Measurements from ENCODE around the gene GORAB. TPM values are rescaled to one million over a fixed set of nuclear protein-coding genes. Genes with fewer than 3 reads are reported as not detected.

The GORAB gene
- total RNA-seq, 2 experiments from 2014 or later, result 8.2 to 9.5 TPM

DNA sequence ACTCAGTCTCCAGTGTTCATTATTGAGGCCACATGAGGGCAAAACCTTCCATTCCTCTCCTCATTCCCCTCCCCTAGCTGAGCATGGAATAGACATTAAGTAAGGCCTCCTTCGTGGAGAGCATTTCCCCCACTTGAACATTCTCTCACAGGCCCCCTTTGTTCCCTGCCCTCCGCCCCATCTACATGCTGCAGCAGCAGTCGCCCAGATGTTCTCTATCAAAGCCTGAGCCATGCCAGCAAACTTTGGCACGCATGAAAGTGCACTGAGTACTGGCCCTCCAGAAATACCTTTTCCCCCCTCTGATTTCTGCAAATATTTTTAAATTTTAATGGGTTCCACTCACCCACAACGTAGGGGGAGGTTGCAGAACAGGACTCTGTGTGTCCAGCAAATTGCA, 20.9 kb upstream of the GORAB start:
- Mint-ChIP-seq H3K36me3 (ENCODE audit: low read depth) (no peaks in the 10 kb centered on the region), H3K4me1 (ENCODE audit: low read depth) (no peaks in the 10 kb centered on the region), H3K9me3 (no peaks in the 10 kb centered on the region), H3K27ac (no peak overlapping the region), H3K4me3 (no peak overlapping the region), H3K27me3 (peaks cover 18% of the 10 kb centered on the region)
- TF ChIP-seq, protein P1, sequence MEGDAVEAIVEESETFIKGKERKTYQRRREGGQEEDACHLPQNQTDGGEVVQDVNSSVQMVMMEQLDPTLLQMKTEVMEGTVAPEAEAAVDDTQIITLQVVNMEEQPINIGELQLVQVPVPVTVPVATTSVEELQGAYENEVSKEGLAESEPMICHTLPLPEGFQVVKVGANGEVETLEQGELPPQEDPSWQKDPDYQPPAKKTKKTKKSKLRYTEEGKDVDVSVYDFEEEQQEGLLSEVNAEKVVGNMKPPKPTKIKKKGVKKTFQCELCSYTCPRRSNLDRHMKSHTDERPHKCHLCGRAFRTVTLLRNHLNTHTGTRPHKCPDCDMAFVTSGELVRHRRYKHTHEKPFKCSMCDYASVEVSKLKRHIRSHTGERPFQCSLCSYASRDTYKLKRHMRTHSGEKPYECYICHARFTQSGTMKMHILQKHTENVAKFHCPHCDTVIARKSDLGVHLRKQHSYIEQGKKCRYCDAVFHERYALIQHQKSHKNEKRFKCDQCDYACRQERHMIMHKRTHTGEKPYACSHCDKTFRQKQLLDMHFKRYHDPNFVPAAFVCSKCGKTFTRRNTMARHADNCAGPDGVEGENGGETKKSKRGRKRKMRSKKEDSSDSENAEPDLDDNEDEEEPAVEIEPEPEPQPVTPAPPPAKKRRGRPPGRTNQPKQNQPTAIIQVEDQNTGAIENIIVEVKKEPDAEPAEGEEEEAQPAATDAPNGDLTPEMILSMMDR (IDR thresholded peaks at IDR 0.05), result no peak
- ChIA-PET CTCF (no interaction called here), POLR2A (no interaction called here)
- no peak for DNase-seq
- intact Hi-C loops (cut with micrococcal nuclease), result no loop called here
- no peak for ATAC-seq

DNA sequence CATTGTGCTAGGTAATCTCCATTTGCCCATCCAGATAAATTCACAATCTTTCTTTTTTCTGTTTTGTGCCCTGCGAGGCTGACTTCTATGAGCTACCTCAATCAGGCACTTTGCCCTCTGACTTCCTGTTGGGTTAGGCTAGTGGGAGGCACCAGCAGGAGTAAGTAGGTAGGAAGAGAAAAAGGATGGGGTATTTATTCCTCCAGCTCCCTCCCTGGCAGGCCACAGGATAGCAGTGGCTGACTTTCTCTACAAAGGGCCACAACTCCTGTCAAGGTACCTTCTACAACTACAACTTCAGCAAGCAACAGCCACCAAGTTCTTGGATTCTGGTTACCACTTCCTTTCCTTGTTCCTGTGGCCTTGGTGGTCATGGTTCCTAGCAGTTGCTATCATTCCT, 18.8 kb upstream of the GORAB start:
- POLR2A ChIA-PET, result no interaction called here
- intact Hi-C loops (cut with micrococcal nuclease), result no loop called here
- Mint-ChIP-seq H3K36me3 (ENCODE audit: low read depth) (no peaks in the 10 kb centered on the region), H3K27ac (no peak overlapping the region), H3K9me3 (no peaks in the 10 kb centered on the region), H3K27me3 (peaks cover 10% of the 10 kb centered on the region), H3K4me3 (no peak overlapping the region), H3K4me1 (ENCODE audit: low read depth) (no peaks in the 10 kb centered on the region)
- TF ChIP-seq, protein P1 (IDR thresholded peaks at IDR 0.05), result no peak
- ATAC-seq (no peak), DNase-seq (no peak)
- CTCF ChIA-PET, result no interaction called here

DNA sequence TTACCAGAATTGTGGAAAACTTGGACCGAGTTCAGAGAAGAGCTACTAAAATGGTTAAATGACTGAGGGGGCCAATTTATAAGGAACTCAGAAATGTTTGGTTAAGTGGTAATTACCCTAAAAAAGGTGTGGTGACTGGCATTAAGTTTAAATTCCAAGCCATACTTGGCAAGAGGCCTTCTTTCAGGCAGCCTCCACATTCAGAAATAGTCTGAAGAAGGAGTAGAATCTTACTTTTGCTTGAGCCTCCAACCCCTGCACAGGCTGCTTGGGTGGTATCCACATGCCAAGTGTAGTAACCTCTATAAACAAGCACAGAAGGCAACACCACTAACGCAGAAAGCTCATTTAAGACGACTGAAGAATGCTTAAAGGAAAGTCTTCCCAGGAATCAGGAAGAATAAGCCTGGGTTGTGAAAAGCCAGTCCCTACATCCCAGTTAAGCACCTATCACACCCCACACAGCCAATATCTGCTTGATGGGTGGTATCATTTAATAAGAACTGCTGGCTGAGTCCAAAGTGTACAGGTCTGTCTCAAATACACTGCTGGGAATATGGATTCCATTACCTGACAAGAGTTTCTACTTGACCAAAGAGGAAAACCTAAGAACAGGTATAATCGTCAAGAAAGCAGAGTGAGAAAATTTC, 13.7 kb upstream of the GORAB start:
- no peaks in the 10 kb centered on the region for H3K36me3 Mint-ChIP-seq (ENCODE audit: low read depth)
- CTCF ChIA-PET, result no interaction called here
- H3K27ac Mint-ChIP-seq, result no peak overlapping the region
- DNase-seq (no peak), ATAC-seq (no peak)
- H3K9me3 Mint-ChIP-seq, result no peaks in the 10 kb centered on the region
- intact Hi-C loops (cut with micrococcal nuclease), result no loop called here
- no peak overlapping the region for H3K4me3 Mint-ChIP-seq
- peaks cover 21% of the 10 kb centered on the region for H3K27me3 Mint-ChIP-seq
- TF ChIP-seq, protein P1 (IDR thresholded peaks at IDR 0.05), result no peak
- no peaks in the 10 kb centered on the region for H3K4me1 Mint-ChIP-seq (ENCODE audit: low read depth)
- POLR2A ChIA-PET, result no interaction called here

DNA sequence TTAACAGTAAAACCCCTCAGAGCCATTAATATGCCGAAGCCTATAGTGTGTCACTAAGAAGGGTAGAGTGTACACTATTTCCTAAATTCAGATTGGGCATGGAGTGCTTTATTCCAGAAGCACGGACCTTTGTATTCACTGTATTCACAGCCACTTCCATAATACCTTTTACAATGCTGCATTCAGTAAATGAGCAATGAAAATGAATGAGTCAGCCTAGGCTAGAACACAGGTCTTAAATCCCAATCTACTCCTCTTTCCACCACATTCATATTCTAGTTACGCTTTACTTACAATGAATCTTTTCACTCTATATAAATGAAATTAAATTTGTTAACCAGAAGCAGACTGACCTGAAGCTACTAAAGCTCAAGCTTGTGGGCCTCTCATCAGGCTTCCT, 13.0 kb upstream of the GORAB start:
- H3K4me3 Mint-ChIP-seq, result no peak overlapping the region

DNA sequence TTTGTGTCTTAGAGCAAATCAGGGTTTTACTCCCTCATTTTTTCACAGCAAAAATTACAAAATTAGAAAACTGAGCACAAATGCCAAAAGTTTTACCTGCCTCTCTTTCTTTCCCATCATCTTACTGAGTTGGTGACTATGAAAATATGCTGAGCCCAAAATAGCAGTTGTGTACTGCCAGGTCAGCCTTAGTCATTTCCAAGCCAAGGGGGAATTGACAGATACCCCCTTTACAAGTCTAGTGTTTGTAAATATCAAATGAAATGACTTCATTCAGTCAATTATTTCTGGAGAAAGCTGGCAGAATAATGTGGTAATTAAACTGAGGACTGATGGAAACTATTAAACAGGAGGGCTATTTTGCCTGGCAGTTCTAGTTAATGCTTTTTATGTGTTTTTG, 11.4 kb upstream of the GORAB start:
- ATAC-seq (no peak), DNase-seq (no peak)
- ChIA-PET CTCF (no interaction called here), POLR2A (no interaction called here)
- no peaks in the 10 kb centered on the region for H3K36me3 Mint-ChIP-seq (ENCODE audit: low read depth)
- no peak overlapping the region for H3K27ac Mint-ChIP-seq
- H3K4me1 Mint-ChIP-seq (ENCODE audit: low read depth), result no peaks in the 10 kb centered on the region
- TF ChIP-seq, protein P1 (IDR thresholded peaks at IDR 0.05), result no peak
- no peak overlapping the region for H3K4me3 Mint-ChIP-seq
- H3K9me3 Mint-ChIP-seq, result no peaks in the 10 kb centered on the region
- intact Hi-C loops (cut with micrococcal nuclease), result no loop called here
- H3K27me3 Mint-ChIP-seq, result peaks cover 30% of the 10 kb centered on the region

More for the DNA sequence above, 13.0 kb upstream of the GORAB start:
- H3K9me3 Mint-ChIP-seq, result no peaks in the 10 kb centered on the region
- peaks cover 26% of the 10 kb centered on the region for H3K27me3 Mint-ChIP-seq
- H3K36me3 Mint-ChIP-seq (ENCODE audit: low read depth), result no peaks in the 10 kb centered on the region
- intact Hi-C loops (cut with micrococcal nuclease), result no loop called here
- ATAC-seq (no peak), DNase-seq (no peak)
- H3K4me1 Mint-ChIP-seq (ENCODE audit: low read depth), result no peaks in the 10 kb centered on the region
- CTCF ChIA-PET, result no interaction called here
- H3K27ac Mint-ChIP-seq, result no peak overlapping the region
- POLR2A ChIA-PET, result no interaction called here
- TF ChIP-seq, protein P1 (IDR thresholded peaks at IDR 0.05), result no peak

Data from activated CD8-positive, alpha-beta T cell treated with anti-CD3 and anti-CD28 coated beads for 36 hours (primary cell).